Measurements from ENCODE around the gene ZSCAN30.
"Not testable (repeated sequence)": the region's sequence is repeated elsewhere in the genome, so short reads cannot be mapped to it uniquely, and the experiment has no call there.

ZSCAN30 gene

GRCh38 chr18:35227254-35227653 is 62.8 kb downstream of the ZSCAN30 start:
- TF ChIP-seq ZFX (IDR thresholded peaks at IDR 0.05), result no peak
- TF ChIP-seq CTCF (conservative IDR thresholded peaks at IDR 0.05), result no peak
- H3K27ac ChIP-seq, result no peak overlapping the region

GRCh38 chr18:35223797-35224196 is 66.2 kb downstream of the ZSCAN30 start:
- H3K27ac ChIP-seq, result no peak overlapping the region
- TF ChIP-seq CTCF (conservative IDR thresholded peaks at IDR 0.05), result no peak
- no peak for TF ChIP-seq ZFX (IDR thresholded peaks at IDR 0.05)

- TF ChIP-seq ZFX (IDR thresholded peaks at IDR 0.05) (no peak), CTCF (conservative IDR thresholded peaks at IDR 0.05) (no peak)
- H3K27ac ChIP-seq, result no peak overlapping the region
Measured at GRCh38 chr18:35220424-35220823, 69.6 kb downstream of the ZSCAN30 start.

- H3K27ac ChIP-seq, result not testable (repeated sequence)
Measured at GRCh38 chr18:35219331-35219730, 70.7 kb downstream of the ZSCAN30 start.

GRCh38 chr18:35216611-35217010 is 73.4 kb downstream of the ZSCAN30 start:
- not testable (repeated sequence) for H3K27ac ChIP-seq

GRCh38 chr18:35215026-35215425 is 75.0 kb downstream of the ZSCAN30 start:
- H3K27ac ChIP-seq, result no peak overlapping the region
- TF ChIP-seq ZFX (IDR thresholded peaks at IDR 0.05), result no peak
- TF ChIP-seq CTCF (conservative IDR thresholded peaks at IDR 0.05), result no peak

- not testable (repeated sequence) for H3K27ac ChIP-seq
Measured at GRCh38 chr18:35205746-35206458, 84.1 kb downstream of the ZSCAN30 start.

- H3K27ac ChIP-seq, result no peak overlapping the region
- no peak for TF ChIP-seq CTCF (conservative IDR thresholded peaks at IDR 0.05)
- no peak for TF ChIP-seq ZFX (IDR thresholded peaks at IDR 0.05)
Measured at GRCh38 chr18:35205199-35205712, 84.8 kb downstream of the ZSCAN30 start.

GRCh38 chr18:35203067-35203466 is 87.0 kb downstream of the ZSCAN30 start:
- no peak overlapping the region for H3K27ac ChIP-seq

More at GRCh38 chr18:35203067-35203466, 87.0 kb downstream of the ZSCAN30 start:
- TF ChIP-seq ZFX (IDR thresholded peaks at IDR 0.05) (no peak), CTCF (conservative IDR thresholded peaks at IDR 0.05) (no peak)

Data from C4-2B (cell line).